KOPT-K1 (cell line): ENCODE data around the gene ATP13A1.
"Not testable (repeated sequence)": the region's sequence is repeated elsewhere in the genome, so short reads cannot be mapped to it uniquely, and the experiment has no call there.

Experiments used
- H3K27ac ChIP-seq: fragments of 200-600 bp; sonication (generic); 2 replicates; pipeline ENCODE4 v1.5.1; 2016; ENCODE audit warnings: antibody characterized with exemption, mild to moderate bottlenecking, low read depth, low read length; ENCODE audit not compliant: poor library complexity, severe bottlenecking
- H3K36me3 ChIP-seq: fragments of 200-600 bp; sonication (generic); 2 replicates; pipeline ENCODE4 v1.5.1; 2017; ENCODE audit warnings: antibody characterized with exemption, mild to moderate bottlenecking, low read length, moderate library complexity; ENCODE audit not compliant: insufficient read depth
- H3K9me3 ChIP-seq: fragments of 200-600 bp; sonication (generic); 2 replicates; pipeline ENCODE4 v1.5.1; 2017; ENCODE audit warnings: antibody characterized with exemption, low read length, mild to moderate bottlenecking; ENCODE audit not compliant: insufficient read depth, poor library complexity, severe bottlenecking

ATP13A1 gene

DNA sequence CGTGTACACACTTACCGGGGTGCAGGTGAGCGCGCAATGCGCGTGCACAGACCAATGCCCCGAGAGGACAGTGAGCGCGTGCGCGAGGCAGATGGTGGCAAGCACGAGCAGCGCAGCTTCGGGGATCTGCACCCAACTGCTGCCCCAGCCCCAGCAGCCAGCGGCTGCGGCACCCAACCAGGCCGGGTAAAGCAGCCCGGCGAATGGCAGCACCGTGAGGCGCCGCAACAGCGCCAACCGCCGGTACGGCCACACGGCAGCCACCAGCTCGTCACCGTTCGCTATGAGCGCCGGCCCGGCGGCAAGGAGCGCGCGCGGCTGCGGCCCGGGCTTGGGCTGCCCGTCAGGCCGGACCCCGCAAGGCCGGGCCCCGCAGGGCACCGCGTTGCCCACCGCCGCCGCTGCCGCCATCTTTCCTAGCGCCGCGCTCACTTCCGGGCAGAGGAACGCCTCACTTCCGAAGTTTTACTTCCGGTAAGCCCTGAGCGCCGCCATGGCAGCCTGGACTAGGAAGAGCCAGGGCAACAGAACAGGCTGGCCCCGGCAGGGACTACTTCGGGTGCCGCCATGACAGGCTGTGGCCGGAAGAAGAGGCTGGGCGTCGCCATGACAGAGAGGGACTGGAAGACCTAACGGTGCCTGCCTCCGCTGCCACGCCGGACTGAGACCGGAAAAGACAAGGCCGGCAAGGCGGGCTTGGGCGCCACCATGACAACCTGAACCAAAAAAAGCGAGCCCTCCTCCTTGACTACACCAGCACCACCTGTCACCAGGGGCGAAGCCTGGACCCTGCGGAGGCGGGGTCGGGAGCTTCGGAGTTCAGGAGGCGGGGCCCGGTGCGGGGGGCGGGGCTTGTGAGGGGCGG is at the start of gene ATP13A1:
ATP13A1 (minus strand) TSS at position 421 of the 865 bp plus-strand sequence; CDS start at position 411, 10 bp downstream.
- peaks cover 29% of the 10 kb centered on the region for H3K36me3 ChIP-seq
- H3K27ac ChIP-seq: peak within 1 kb of the TSS; percentile 81
- H3K9me3 ChIP-seq: no peaks in the 10 kb centered on the region

- H3K36me3 ChIP-seq: peaks cover 96% of the 10 kb centered on the region
- no peak overlapping the region for H3K27ac ChIP-seq
- peaks cover 100% of the 10 kb centered on the region for H3K9me3 ChIP-seq
These were observed 48.7 kb upstream of the ATP13A1 start for GRCh38 chr19:19711934-19712828.

GRCh38 chr19:19711306-19711933 is 47.9 kb upstream of the ATP13A1 start:
- no peak overlapping the region for H3K27ac ChIP-seq
- H3K9me3 ChIP-seq: peaks cover 100% of the 10 kb centered on the region
- peaks cover 88% of the 10 kb centered on the region for H3K36me3 ChIP-seq

- peaks cover 80% of the 10 kb centered on the region for H3K36me3 ChIP-seq
These were observed 47.0 kb upstream of the ATP13A1 start for GRCh38 chr19:19710506-19710905.

GRCh38 chr19:19704836-19705235 is 41.4 kb upstream of the ATP13A1 start:
- Histone ChIP-seq H3K27ac (no peak overlapping the region), H3K36me3 (peaks cover 24% of the 10 kb centered on the region), H3K9me3 (peaks cover 92% of the 10 kb centered on the region)

More at GRCh38 chr19:19710506-19710905, 47.0 kb upstream of the ATP13A1 start:
- H3K27ac ChIP-seq: no peak overlapping the region
- H3K9me3 ChIP-seq: peaks cover 100% of the 10 kb centered on the region

DNA sequence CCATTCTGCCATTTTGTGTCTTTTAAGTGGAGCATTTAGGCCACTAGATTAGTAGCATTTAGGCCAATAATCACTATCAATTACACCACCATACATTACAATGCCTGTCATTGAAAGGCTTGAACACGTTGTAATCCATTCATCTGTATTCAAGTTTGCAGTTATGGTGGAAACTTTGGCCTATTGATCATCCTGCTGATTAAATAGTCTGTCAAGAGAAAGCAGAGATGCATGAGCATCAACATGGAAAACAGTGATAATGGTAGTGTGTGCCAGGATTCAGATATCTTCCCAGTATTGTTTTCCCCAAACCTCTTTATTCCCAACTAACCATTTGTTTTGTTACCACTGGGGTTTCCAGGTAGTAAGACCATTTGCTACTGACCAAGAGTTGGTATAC is 37.0 kb upstream of the ATP13A1 start:
- not testable (repeated sequence) for H3K27ac ChIP-seq, H3K36me3 ChIP-seq
- H3K9me3 ChIP-seq: peaks cover 62% of the 10 kb centered on the region

DNA sequence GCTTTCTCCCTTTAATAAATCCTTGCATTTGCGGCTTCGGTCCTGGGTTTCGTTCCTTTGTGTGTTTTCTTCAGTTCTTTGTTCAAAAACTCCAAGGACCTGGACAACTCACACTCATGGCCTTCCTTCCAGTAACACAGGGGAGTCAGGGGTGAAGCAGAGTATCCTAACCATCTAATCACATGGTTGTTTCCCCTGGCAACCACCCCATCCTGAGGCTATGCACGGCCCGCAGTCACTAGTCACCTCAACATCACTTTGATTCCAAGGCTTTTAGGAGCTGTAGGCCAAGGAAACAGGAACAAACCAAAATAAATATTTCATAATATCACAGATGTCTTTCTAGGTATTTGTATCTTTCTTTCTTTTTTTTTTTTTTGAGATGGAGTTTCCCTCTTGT is 34.1 kb upstream of the ATP13A1 start:
- H3K27ac ChIP-seq: no peak overlapping the region
- H3K9me3 ChIP-seq: peaks cover 38% of the 10 kb centered on the region
- H3K36me3 ChIP-seq: no peaks in the 10 kb centered on the region

GRCh38 chr19:19696386-19696785 is 32.9 kb upstream of the ATP13A1 start:
- H3K9me3 ChIP-seq: peaks cover 33% of the 10 kb centered on the region
- no peak overlapping the region for H3K27ac ChIP-seq
- H3K36me3 ChIP-seq: no peaks in the 10 kb centered on the region

DNA sequence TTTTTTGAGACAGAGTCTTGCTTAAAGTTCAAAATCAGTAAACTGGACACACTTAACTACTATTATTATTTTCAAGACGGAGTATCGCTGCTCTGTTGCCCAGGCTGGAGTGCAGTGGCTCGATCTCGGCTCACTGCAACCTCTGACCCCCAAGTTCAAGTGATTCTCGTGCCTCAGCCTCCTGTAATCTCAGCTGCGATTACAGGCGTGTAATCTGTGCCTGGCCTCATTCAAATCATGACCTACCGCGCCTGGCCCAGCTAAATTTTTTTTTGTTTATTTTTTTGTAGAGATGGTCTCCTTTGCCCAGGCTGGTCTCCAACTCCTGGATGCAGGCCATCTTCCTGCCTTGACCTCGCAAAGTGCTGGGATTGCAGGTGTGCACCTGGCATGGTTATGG is 28.2 kb upstream of the ATP13A1 start:
- Histone ChIP-seq H3K36me3 (peaks cover 8% of the 10 kb centered on the region), H3K9me3 (peaks cover 20% of the 10 kb centered on the region), H3K27ac (no peak overlapping the region)

GRCh38 chr19:19689023-19689422 is 25.5 kb upstream of the ATP13A1 start:
- Histone ChIP-seq H3K36me3 (peaks cover 16% of the 10 kb centered on the region), H3K9me3 (peaks cover 45% of the 10 kb centered on the region)
- not testable (repeated sequence) for H3K27ac ChIP-seq

DNA sequence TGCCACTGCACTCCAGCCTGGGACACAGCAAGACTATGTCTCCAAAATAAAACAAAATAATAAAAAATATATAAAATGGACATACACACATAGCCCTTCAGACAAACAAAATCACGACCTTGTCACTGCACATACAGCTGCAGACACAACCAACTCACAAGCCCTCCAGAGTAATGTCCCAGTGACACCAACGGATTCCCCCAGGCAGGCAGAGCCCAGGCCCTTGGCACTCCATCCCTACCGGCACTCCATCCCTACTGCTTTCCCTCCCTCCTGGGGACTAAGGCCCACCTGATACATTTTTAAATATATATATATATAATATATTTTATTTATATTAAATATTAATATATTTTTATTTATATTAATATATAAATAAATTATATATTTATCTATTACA is 23.6 kb upstream of the ATP13A1 start:
- no peak overlapping the region for H3K27ac ChIP-seq
- H3K9me3 ChIP-seq: peaks cover 65% of the 10 kb centered on the region

DNA sequence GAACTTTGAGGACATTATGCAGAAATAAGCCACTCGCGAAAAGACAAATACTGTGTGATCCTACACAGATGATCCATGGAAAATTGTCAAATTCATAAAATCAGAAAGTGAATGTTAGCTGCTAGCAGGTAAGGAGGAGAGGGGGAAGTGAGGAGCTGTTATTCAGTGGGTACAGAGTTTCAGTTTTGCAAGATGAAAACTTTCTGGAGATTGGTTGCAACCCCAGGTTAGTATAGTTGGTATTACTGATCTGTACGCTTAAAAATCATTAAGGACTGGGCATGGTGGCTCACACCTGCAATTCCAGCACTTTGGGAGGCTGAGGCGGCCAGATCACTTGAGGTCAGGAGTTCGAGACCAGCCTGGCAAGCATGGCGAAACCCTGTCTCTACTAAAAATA is 23.1 kb upstream of the ATP13A1 start:
- Histone ChIP-seq H3K9me3 (peaks cover 65% of the 10 kb centered on the region), H3K27ac (no peak overlapping the region)

More for the DNA sequence above, 23.6 kb upstream of the ATP13A1 start:
- H3K36me3 ChIP-seq: peaks cover 36% of the 10 kb centered on the region

DNA sequence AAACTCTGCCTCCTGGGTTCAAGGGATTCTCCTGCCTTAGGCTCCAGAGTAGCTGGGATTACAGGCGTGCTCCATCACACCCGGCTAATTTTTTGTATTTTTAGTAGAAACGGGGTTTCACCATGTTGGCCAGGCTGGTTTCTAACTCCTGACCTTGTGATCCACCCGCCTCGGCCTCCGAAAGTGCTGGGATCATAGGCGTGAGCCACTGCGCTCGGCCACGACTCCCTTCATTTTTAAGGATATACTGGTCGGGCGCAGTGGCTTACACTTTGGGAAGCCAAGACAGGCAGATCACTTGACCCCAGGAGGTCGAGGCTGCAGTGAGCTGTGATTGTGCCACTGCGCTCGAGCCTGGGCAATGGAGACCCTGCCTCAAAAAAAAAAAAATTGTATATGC is 22.6 kb upstream of the ATP13A1 start:
- Histone ChIP-seq H3K36me3 (peaks cover 45% of the 10 kb centered on the region), H3K9me3 (peaks cover 66% of the 10 kb centered on the region)
- H3K27ac ChIP-seq: not testable (repeated sequence)

More for the DNA sequence above, 23.1 kb upstream of the ATP13A1 start:
- peaks cover 41% of the 10 kb centered on the region for H3K36me3 ChIP-seq

DNA sequence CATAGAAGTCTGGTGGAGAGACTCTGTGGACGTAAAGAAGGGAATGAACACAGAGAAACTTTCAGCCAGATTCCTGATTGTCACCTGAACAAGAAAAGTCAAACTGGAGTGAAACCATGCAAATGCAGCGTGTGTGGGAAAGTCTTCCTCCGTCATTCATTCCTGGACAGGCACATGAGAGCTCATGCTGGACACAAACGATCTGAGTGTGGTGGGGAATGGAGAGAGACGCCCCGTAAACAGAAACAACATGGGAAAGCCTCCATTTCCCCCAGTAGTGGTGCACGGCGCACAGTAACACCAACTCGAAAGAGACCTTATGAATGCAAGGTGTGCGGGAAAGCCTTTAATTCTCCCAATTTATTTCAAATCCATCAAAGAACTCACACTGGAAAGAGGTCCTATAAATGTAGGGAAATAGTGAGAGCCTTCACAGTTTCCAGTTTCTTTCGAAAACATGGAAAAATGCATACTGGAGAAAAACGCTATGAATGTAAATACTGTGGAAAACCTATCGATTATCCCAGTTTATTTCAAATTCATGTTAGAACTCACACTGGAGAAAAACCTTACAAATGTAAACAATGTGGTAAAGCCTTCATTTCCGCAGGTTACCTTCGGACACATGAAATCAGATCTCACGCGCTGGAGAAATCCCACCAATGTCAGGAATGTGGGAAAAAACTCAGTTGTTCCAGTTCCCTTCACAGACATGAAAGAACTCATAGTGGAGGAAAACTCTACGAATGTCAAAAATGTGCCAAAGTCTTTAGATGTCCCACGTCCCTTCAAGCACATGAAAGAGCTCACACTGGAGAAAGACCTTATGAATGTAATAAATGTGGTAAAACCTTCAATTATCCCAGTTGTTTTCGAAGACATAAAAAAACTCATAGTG is 15.9 kb upstream of the ATP13A1 start:
- Histone ChIP-seq H3K27ac (no peak overlapping the region), H3K36me3 (peaks cover 100% of the 10 kb centered on the region), H3K9me3 (peaks cover 100% of the 10 kb centered on the region)
